Raji (cell line): ENCODE results near the gene PRC1.

ENCODE experiments used
- POLR2A ChIP-seq: IDR thresholded peaks from 2 replicates; pipeline ENCODE4 v1.6.1; 2011; ENCODE audit warnings: low read depth, low read length, control low read depth; ENCODE audit not compliant: insufficient read depth

Gene PRC1

DNA sequence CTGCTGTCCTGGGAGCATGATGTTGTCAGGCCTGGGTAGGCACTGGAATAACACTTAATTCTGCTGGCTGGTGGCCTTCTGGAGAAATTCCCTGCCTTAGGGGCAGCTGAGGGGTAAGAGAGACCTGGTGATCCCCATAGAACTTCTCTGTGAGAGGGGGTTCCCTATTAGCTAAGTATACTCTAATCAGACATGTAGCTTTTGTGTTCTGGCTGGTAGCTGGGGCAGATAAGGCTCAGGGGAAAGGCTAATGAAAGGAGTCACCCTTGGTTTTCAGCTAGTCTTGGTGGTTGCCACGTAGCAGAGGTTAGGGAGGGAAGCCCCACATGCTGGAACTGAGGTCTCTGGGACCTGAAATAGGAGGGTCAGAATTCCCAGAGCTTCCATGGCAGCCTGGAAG is 61.0 kb downstream of the PRC1 start:
- TF ChIP-seq POLR2A, result no peak

DNA sequence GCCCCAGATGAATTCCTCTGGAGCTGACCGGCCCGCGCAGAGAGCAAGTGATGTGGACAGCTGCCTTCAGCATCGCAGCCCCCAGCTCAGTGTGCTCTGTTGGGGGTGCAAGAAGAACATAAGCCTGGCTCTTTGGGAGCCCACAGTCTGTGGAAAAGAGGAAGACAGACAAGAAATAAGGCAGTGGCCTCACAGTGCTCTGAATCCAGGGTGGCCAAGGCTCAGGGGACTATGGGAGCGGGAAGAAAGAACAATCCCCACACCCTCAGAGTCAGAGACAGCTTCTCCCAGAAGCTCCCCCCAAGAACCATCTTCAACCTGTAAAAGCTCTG is 61.7 kb downstream of the PRC1 start:
- TF ChIP-seq POLR2A, result no peak

DNA sequence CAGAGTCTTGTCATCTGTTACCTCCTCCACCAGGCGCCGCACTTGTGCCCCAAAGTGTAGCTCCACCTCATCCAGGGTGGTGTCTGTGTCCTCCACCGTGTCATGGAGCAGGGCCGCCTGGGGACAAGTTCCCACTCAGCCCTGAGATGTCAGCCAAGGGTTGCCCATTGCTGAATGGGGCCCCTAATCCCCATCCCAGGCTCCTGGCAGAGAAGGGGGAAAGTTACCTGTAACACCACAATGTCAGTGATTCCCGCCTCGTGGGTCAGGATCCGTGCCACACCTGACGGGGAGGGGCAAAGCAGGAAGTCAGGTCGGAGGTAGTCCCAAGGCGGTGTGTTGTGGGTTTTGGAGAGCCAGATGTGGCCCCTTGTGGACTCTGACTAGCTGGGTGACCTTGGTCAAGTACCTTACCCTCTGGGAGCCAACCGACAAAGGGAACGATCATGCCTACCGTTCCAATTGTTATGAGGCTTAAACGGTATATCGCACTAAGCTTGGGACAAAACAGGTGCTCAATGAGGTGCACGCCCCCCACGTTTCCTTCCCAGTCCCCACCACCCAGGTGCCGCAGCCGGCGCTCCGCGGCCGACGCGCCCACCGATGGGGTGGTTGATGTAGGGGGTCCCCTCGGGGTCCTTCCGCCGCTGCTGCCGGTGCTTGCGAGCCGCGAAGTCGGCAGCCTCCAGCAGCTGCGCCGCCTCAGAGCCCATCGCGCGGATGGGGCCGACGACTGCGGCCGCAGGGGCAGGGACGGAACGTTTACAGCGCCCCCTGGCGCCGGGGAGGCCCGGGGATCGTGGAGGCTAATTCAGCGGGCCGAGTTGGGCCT is 62.3 kb downstream of the PRC1 start, which contains the start of gene HDDC3:
HDDC3 (minus strand) TSS at position 722 of the 832 bp plus-strand sequence; CDS start at position 713, 9 bp downstream.
- peak; percentile 67 for TF ChIP-seq POLR2A

DNA sequence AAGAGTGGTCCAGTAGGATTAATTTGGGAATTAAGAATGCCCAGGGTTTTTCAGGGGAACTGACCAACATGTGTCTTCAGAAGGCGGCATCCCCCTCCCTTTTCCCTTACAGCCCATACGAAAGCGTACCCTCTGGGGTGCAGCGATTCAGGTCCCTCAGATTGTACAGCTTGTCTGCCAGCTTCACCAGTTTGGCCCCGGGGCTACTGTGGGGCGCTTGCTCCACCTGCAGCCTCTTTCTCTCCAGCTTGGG is 62.8 kb downstream of the PRC1 start:
- no peak for TF ChIP-seq POLR2A

DNA sequence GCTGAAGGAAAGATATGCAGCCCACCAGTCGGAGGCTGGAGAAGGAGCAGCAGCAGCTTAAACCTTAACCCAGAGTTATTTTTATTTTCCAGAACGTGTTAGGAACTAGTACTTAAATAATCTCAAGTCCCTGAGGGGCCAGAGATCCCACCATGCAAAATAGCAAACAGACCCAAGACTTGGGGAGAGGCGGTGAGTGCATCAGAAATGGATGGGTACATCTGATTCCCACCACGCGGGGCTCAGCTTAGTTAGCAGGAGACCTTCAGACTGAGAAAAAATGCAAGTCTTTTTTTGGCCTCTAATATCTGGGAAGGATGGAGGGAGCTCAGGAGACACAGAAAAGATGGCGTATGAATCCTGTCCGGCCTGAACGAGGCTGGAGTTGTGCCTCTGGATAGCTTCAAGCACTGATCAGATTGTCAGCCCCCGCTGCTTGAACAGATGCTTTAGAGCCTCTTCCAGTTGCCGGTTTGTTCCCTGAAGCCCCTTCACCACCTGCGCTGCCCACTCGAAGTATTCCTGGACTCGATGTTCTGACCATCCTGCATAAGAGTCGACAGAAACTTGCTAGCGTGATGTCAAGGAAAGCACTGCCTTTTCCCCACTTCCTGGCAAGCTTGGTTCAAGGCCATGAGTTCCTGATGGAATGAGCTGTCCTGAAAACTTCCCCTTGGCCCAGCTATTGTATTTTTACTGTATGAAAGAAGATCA is 63.3 kb downstream of the PRC1 start:
- no peak for TF ChIP-seq POLR2A

DNA sequence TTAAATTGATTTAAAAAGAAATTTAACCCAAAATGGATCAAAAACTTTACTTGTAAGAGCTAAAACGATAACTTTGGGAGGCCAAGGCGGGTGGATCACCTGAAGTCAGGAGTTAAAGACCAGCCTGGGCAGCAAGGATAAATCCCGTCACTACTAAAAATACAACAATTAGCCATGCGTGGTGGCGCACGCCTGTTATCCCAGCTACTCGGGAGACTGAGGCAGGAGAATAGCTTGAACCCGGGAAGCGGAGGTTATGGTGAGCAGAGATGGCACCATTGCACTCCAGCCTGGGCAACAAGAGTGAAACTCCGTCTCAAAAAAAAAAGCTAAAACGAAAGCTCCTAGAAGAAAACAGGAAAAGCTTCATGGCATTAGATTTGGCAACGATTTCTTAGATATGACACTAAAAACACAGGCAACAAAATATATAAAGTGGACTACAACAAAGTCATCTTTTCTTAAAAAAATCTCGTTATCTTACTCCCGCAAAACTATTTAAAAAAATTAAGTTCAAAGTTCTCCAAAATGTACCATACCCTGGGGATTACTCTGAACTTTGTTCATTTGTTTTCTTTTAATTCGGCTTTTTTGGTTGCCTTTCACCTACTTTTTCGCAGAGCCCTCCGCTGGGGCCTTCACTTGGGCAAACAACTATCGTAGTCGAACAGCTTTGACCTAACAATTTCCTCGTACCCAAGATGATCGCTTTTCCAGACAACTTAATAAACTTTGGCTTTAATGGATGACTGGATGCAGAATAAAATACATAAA is 64.9 kb downstream of the PRC1 start:
- no peak for TF ChIP-seq POLR2A

DNA sequence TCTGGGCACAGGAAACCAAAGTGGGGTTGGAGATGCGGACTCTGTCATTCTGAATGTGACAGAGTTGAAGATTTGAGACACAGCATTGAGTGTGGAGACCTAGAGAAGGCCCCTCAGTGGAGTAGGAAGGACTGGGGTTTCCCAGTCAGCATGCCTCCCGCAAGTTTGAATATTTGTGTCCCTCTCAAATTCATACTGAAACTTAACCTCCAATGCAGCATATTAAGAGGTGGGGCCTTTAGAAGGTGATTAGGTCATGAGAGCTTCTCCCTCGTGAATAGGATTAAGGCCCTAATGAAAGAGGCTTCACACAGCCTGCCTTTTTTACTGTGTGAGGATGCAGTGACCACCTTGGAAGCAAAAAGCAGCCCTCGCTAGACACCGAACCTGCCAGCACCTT is 70.0 kb downstream of the PRC1 start:
- no peak for TF ChIP-seq POLR2A

DNA sequence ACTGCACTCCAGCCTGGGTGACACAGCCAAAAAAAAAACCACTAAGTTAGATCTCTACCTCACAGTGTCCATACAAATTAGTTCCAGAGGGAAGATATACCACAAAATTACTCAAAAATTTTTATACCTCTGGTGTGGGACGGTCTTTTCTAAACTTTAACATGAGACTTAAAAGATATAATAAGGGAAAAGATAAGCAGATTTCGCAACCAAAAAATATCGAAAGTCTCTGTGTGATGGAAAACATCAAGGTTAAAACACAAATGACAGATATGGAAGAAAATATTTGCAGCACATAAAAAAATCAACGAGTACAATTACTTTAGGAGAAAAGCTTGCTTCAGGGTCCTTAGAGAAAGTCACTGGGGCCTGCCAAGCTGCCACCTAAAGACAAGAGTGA is 72.4 kb downstream of the PRC1 start:
- TF ChIP-seq POLR2A, result no peak

DNA sequence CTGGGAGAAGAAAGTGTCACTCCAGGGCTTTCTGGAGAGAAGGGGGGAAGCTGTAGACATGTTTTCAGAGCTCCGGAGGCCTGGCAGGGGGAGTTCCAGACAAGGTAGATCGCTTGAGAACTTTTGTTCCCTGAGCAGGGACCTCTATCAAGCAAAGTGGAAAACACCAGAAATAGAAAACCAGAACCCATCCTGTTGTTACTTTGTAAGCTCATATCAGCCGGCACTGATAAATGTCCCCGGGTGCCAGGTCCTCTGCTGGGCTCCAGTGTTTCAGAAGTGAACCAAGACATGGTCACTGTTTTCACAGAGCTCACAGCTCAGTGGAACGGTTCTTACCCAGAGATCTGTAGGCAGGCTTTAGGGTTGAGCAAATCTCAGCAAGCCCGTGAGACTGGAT is 75.5 kb downstream of the PRC1 start:
- no peak for TF ChIP-seq POLR2A

DNA sequence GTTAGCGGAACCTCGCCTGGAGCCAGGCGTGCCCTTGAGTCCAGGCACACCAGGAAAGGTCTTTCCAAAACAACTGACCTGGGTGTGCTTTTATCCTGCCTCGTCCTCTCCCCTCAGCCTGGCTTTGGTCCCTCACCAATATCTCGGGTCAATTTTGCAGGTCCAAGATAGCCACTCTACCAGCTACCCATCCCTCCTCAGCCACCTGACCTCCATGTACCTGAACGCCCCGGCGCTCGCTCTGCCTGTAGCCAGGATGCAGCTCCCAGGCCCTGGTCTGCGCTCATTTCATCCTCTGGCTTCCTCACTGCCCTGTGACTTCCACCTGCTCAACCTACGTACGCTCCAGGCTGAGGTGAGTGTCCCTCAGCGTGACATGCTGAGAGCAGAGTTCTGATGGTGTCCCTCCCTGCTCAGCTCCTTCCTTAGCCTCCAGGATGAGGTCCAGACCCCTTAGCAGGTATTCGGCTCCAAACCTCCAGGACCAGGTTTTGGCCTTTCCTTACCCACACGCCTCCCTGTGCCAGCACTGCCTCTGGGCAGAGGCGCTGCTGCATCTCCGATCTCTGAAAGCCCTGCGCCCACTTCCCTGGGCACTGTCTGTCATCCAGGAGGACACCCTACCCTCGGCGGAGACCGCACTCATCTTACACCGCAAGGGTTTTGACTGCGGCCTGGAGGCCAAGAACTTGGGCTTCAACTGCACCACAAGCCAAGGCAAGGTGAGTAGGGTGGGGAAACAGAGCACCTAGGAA is 76.1 kb downstream of the PRC1 start:
- TF ChIP-seq POLR2A, result no peak

DNA sequence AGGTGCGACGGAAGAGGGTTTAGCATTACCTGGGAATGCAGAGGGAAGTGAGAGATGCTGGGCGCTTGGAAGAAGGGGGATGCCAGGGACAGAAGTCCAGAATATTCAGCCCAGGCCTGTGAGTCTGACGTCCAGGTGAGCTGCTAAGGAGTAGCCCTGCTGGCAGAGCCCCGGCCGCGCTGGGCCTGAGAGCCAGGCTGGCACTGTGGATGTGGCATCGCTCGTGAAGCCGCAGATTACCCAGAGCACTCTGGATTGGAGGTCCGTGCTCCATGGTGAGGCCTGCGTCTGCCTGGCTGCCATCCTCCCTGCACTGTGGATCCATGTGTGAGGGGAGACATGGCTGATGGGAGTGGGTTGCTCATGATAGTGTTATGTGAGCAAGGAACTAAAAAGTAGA is 76.8 kb downstream of the PRC1 start:
- no peak for TF ChIP-seq POLR2A

DNA sequence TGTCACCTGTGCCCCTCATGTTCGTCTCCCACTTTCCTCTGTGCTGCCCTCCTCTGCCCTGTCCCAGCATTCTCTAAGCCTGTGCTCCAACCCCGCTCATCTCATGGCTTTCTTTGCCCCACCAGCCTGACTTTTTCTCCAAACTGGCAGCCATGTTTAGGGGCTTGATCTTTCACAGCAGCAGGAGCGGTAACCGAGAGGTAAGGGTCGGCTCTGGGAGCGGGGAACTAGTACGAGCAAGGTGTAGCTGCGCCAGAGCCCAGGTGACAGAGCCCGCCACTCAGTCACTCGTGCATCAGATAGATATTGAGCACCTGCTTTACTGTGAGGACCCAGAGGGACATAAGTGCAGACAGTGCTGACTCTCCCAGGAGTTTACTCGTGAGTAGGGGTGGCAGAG is 77.9 kb downstream of the PRC1 start:
- no peak for TF ChIP-seq POLR2A
